Endothelial cell of umbilical vein (primary cell): Measurements from ENCODE around the gene KLC1. TPM values are rescaled to one million over a fixed set of nuclear protein-coding genes. Genes with fewer than 3 reads are reported as not detected.

Experiments used
- BruUV-seq: library from RNA; stranded (reverse); fragments of 400-500 nt; replicated peaks from 2 replicates; lab custom pipeline; 2021; lab: Mats Ljungman, UMichigan
- CTCF ChIA-PET: fragments of 300-600, 350-600 bp; sonication (Branson Sonifier 250); formaldehyde crosslinking; loops from one replicate; lab custom pipeline; 2021; ENCODE audit warnings: antibody characterized with exemption, inconsistent platforms; lab: Charles Lee
- POLR2A ChIA-PET: fragments of 300-600, 350-600 bp; sonication (Branson Sonifier 250); formaldehyde crosslinking; loops from one replicate; lab custom pipeline; 2021; ENCODE audit warnings: antibody characterized with exemption, inconsistent platforms; lab: Charles Lee
- DNase-seq: peaks from one replicate; pipeline ENCODE4 v3.0.0-alpha.2; 2011; ENCODE audit warnings: low read depth, low spot score
- FAIRE-seq: peaks from 2 replicates; lab custom pipeline; 2011; peaks lifted over from hg19 to GRCh38; lab: Jason Lieb, UNC
- H2AFZ ChIP-seq: 2 replicates; pipeline ENCODE4 v1.6.0; 2012; ENCODE audit warnings: low read depth, low read length, control low read depth, inconsistent platforms
- H3K27ac ChIP-seq: 2 replicates; pipeline ENCODE4 v1.5.1; 2011; ENCODE audit warnings: low read depth, mild to moderate bottlenecking, control low read depth, low read length, moderate library complexity; ENCODE audit not compliant: insufficient read depth
- H3K27me3 ChIP-seq, 2 experiments: 2 replicates each; pipeline versions ENCODE4 v1.6.0 to v1.6.1; 2011; ENCODE audit warnings: low read length in 2 of 2, mixed read lengths in 1 of 2; ENCODE audit not compliant: control insufficient read depth in 2 of 2, insufficient read depth in 2 of 2
- H3K36me3 ChIP-seq, 2 experiments: 2 replicates in 1 of 2; 3 replicates in 1 of 2; pipeline ENCODE4 v1.5.1; 2011; ENCODE audit warnings: low read length in 2 of 2, mild to moderate bottlenecking in 1 of 2, moderate library complexity in 1 of 2; ENCODE audit not compliant: control insufficient read depth in 2 of 2, insufficient read depth in 2 of 2; ENCODE audit errors: extremely low read depth in 1 of 2
- H3K4me1 ChIP-seq: 3 replicates; pipeline ENCODE4 v1.5.1; 2011; ENCODE audit warnings: mild to moderate bottlenecking, low read length; ENCODE audit not compliant: control insufficient read depth, insufficient read depth; ENCODE audit errors: extremely low read depth
- H3K4me2 ChIP-seq: 2 replicates; pipeline ENCODE4 v1.6.1; 2011; ENCODE audit warnings: low read length, control low read depth, mixed read lengths; ENCODE audit not compliant: insufficient read depth
- H3K4me3 ChIP-seq, 3 experiments: fragments of 200-600 bp in 1 of 3; sonication (generic), shearing (Covaris generic) in 1 of 3; replicated peaks in 1 of 3; 2 replicates each; pipeline ENCODE4 v1.5.1; 2011 to 2016; ENCODE audit warnings: control low read depth in 3 of 3, low read length in 3 of 3, mild to moderate bottlenecking in 2 of 3, inconsistent platforms in 1 of 3, low read depth in 1 of 3, moderate library complexity in 1 of 3; ENCODE audit not compliant: insufficient read depth in 1 of 3
- H3K79me2 ChIP-seq: 2 replicates; pipeline ENCODE4 v1.6.0; 2012; ENCODE audit warnings: low read length, inconsistent platforms; ENCODE audit not compliant: control insufficient read depth, insufficient read depth
- H3K9ac ChIP-seq: replicated peaks from 2 replicates; pipeline ENCODE3; 2011; ENCODE audit warnings: low read length, control low read depth; ENCODE audit not compliant: insufficient read depth; ENCODE audit errors: extremely low read depth
- H3K9me1 ChIP-seq: replicated peaks from 3 replicates; pipeline ENCODE4 v1.6.0; 2011; ENCODE audit warnings: mild to moderate bottlenecking, low read length; ENCODE audit not compliant: control insufficient read depth, insufficient read depth; ENCODE audit errors: extremely low read depth
- H3K9me3 ChIP-seq: replicated peaks from 2 replicates; pipeline ENCODE4 v1.5.1; 2012; ENCODE audit warnings: low read length, inconsistent platforms; ENCODE audit not compliant: control insufficient read depth, insufficient read depth
- H4K20me1 ChIP-seq: replicated peaks from 2 replicates; pipeline ENCODE3; 2011; ENCODE audit warnings: mild to moderate bottlenecking, low read length; ENCODE audit not compliant: control insufficient read depth, insufficient read depth; ENCODE audit errors: extremely low read depth
- EZH2 ChIP-seq: IDR thresholded peaks from 2 replicates; pipeline ENCODE4 v1.6.1; 2012; ENCODE audit warnings: borderline replicate concordance, low read depth, mild to moderate bottlenecking, moderate library complexity, low read length, inconsistent platforms; ENCODE audit not compliant: severe bottlenecking
- FOS ChIP-seq: IDR thresholded peaks from 2 replicates; pipeline ENCODE4 v1.6.1; 2011; ENCODE audit warnings: mild to moderate bottlenecking, low read length, moderate library complexity, borderline replicate concordance; ENCODE audit not compliant: insufficient read depth
- GATA2 ChIP-seq: IDR thresholded peaks from 2 replicates; pipeline ENCODE4 v1.7.0; 2011; ENCODE audit warnings: low read depth, mild to moderate bottlenecking, moderate library complexity, mixed read lengths, low read length; ENCODE audit not compliant: insufficient read length, insufficient read depth
- JUN ChIP-seq: IDR thresholded peaks from 2 replicates; pipeline ENCODE4 v1.6.1; 2011; ENCODE audit warnings: borderline replicate concordance, low read depth; ENCODE audit not compliant: insufficient read length, insufficient read depth
- MAX ChIP-seq: IDR thresholded peaks from 2 replicates; pipeline ENCODE4 v1.6.1; 2011; ENCODE audit not compliant: insufficient read depth, insufficient read length
- MYC ChIP-seq: IDR thresholded peaks from one replicate; pipeline ENCODE4 v1.6.1; 2011; ENCODE audit warnings: mild to moderate bottlenecking, low read depth, low read length
- POLR2A ChIP-seq: IDR thresholded peaks from 2 replicates; pipeline ENCODE4 v1.6.1; 2012; ENCODE audit warnings: low read depth, mild to moderate bottlenecking, control low read depth, low read length
- POLR2AphosphoS5 ChIP-seq: IDR thresholded peaks from 2 replicates; pipeline ENCODE4 v1.6.1; 2012; ENCODE audit warnings: low read depth, mild to moderate bottlenecking, control low read depth, low read length, moderate library complexity; ENCODE audit not compliant: insufficient read depth
- dilution Hi-C: fragments of 300-500 bp; cut with MboI; formaldehyde crosslinking; loops from one replicate; pipeline ENCODE4 v1.15.0; 2019; ENCODE audit warnings: low sequenced_read_pairs; ENCODE audit not compliant: extremely low pct_ligation_motif_present
- intact Hi-C: fragments of 100-400 bp; cut with micrococcal nuclease; formaldehyde crosslinking; loops from one replicate; pipeline ENCODE4 v1.10.0; 2022
- polyA plus RNA-seq, 4 experiments: library from polyadenylated mRNA; depleted of rRNA in 3 of 4; stranded (reverse) in 3 of 4; unstranded in 1 of 4; fragments of >200 nt; gene quantifications; 2 replicates each; pipeline versions ENCODE4 v1.2.1 to v1.2.3, GENCODE V29; 2011 to 2012; ENCODE audit warnings: missing spikeins in 1 of 4
- total RNA-seq: library from RNA; stranded (reverse); gene quantifications from 2 replicates; pipeline ENCODE4 v1.2.3, GENCODE V29; 2021
- TF ChIP-seq, protein P1 (sequence below), 2 donors: IDR thresholded peaks; 1 replicate in 1 of 2; 2 replicates in 1 of 2; pipeline ENCODE4 v1.5.1; 2011; ENCODE audit warnings: low read length in 2 of 2, mild to moderate bottlenecking in 2 of 2, moderate library complexity in 2 of 2, control low read depth in 1 of 2, inconsistent platforms in 1 of 2, low read depth in 1 of 2; ENCODE audit not compliant: insufficient read depth in 1 of 2; ENCODE audit errors: extremely low read depth in 1 of 2

The KLC1 gene
- total and polyA plus RNA-seq, 2 donors (not counting 3 experiments of a cell fraction or from before 2014, with no cell fraction given), result 124 to 233 TPM

- CTCF ChIA-PET, result interaction anchor here (0.7 to 1.5 kb wide), 2 partner anchors 62 to 319 kb away, joined by 3 read pairs; no protein-coding TSS in a partner anchor
- Histone ChIP-seq H3K4me1 (peaks cover 13% of the 10 kb centered on the region), H3K4me3 (no peak overlapping the region), H3K9ac (no peak overlapping the region), H2AFZ (no peak overlapping the region), H4K20me1 (peaks cover 3% of the 10 kb centered on the region), H3K4me2 (no peak overlapping the region), H3K27me3 (no peaks in the 10 kb centered on the region), H3K36me3 (peaks cover 12 to 14% of the 10 kb centered on the region in 2 experiments), H3K9me1 (no peaks in the 10 kb centered on the region), H3K9me3 (no peaks in the 10 kb centered on the region), H3K27ac (no peak overlapping the region), H3K79me2 (peaks cover 16% of the 10 kb centered on the region)
- intact Hi-C loops (no loop called here), dilution Hi-C loops (no loop called here)
- FAIRE-seq, result no peak
- BruUV-seq, result no TSS peak
- POLR2A ChIA-PET, result no interaction called here
- TF ChIP-seq MYC (no peak), POLR2AphosphoS5 (no peak), MAX (no peak), POLR2A (no peak), FOS (no peak), GATA2 (no peak), EZH2 (no peak), JUN (no peak)
- TF ChIP-seq, protein P1, sequence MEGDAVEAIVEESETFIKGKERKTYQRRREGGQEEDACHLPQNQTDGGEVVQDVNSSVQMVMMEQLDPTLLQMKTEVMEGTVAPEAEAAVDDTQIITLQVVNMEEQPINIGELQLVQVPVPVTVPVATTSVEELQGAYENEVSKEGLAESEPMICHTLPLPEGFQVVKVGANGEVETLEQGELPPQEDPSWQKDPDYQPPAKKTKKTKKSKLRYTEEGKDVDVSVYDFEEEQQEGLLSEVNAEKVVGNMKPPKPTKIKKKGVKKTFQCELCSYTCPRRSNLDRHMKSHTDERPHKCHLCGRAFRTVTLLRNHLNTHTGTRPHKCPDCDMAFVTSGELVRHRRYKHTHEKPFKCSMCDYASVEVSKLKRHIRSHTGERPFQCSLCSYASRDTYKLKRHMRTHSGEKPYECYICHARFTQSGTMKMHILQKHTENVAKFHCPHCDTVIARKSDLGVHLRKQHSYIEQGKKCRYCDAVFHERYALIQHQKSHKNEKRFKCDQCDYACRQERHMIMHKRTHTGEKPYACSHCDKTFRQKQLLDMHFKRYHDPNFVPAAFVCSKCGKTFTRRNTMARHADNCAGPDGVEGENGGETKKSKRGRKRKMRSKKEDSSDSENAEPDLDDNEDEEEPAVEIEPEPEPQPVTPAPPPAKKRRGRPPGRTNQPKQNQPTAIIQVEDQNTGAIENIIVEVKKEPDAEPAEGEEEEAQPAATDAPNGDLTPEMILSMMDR (IDR thresholded peaks at IDR 0.05; ENCODE audit: extremely low read depth in 1 of 2, insufficient read depth in 1 of 2, low read depth in 1 of 2, low read length in 2 of 2), result no peak
- no peak for DNase-seq
Measured at GRCh38 chr14:103581206-103581605, 47.8 kb upstream of the KLC1 start.
